Activated naive CD8-positive, alpha-beta T cell treated with anti-CD3 and anti-CD28 coated beads, Interleukin-2, amount 50 U/mL, for 16 hours (primary cell): ENCODE measurements around the gene CPXM2.

ENCODE experiments used
- DNase-seq: peaks from one replicate; pipeline ENCODE4 v3.0.0-alpha.2; 2020; ENCODE audit warnings: low read depth, low spot score

The CPXM2 gene

DNA sequence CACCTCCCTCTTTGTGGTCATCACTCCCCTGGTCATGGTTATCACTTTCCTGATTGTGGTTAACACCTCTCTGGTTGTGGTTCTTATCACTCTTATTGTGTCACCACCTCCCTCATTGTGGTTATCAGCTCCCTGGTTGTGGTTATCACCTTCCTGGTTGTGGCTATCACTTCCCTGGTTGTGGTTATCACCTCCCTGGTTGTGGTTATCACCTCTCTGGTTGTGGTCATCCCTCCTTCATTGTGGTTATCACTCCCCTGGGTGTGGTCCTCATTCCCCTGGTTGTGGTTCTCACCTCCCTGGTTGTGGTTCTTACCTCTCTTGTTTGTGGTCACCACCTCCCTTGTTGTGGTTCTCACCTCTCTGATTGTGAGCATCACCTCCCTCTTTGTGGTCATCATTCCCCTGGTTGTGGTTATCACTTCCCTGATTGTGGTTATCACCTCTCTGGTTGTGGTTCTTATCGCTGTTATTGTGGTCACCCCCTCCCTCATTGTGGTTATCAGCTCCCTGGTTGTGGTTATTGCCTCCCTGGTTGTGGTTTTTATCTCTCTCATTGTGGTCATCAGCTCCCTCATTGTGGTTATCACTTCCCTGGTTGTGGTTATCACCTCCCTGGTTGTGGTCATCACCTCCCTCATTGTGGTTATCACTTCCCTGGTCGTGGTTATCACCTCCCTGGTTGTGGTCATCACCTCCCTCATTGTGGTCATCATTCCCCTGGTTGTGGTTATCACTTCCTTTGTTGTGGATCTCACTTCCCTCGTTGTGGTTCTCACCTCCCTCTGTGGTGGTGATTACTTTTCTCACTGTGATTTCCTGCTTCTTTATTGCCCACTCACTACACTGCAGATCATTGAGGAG is 118.7 kb downstream of the CPXM2 start:
- DNase-seq = no peak

DNA sequence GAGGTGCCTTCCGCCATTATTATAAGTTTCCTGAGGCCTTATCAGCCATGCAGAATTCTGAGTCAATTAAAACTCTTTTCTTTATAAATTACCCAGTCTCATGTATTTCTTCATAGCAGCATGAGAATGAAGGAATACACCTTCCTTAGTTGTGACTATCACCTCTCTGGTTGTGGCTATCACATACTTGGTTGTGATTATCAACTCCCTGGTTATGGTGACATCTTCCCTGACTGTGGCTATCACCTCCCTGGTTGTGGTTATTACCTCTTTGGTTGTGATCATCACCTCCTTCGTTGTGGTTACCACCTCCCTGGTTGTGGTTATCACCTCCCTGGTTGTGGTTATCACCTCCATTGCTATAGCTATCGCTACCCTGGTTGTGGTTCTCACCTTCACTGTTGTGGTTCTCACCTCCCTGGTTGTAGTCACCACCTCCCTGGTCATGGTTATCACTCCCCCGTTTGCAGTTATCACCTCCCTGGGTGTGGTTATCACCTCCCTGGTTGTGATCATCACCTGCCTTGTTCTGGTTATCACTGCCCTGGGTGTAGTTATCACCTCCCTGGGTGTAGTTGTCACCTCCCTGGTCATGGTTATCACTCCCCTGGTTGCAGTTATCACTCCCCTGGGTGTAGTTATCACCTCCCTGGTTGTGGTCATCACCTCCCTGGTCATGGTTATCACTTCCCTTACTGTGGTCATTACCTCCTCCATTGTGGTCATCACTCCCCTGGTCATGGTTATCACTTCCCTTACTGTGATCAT is 119.5 kb downstream of the CPXM2 start:
- DNase-seq = no peak

DNA sequence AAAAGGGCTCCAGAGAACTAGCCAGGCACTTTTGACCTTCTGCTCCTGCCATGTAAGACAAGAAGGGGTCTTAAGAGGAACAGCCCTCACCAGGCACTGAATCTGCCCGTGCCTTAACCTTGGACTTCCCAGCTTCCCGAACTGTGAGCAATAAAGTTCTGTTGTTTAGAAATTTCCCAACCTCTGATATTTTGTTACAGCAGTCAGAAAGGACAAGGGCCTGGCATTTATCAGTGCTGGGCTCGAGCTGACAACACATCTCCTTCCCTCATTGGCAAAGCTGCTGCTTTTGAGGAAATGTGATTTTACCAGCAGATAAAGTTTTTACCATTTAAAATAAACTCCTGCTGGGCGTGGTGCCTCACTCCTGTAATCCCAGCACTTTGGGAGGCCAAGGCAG is 122.0 kb downstream of the CPXM2 start:
- no peak for DNase-seq

DNA sequence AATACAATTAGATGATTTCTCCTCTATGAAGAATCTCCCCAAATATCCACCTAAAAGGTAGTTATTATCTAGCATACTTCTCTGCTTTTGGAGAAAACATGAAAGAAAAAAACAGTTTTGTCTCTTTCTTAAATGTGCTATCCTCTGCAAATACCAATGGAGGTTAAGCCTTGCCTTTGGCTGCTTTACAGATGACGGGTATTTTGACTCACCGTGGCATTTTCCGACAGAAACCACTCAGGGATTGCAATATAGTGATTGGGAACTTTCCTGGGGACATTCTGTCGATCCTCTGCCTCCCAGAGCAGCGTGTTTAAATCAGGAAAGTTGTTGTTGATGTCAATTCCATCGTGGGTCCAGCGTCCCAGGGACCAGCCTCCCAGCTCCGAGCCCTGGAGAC is 124.8 kb downstream of the CPXM2 start:
- no peak for DNase-seq

DNA sequence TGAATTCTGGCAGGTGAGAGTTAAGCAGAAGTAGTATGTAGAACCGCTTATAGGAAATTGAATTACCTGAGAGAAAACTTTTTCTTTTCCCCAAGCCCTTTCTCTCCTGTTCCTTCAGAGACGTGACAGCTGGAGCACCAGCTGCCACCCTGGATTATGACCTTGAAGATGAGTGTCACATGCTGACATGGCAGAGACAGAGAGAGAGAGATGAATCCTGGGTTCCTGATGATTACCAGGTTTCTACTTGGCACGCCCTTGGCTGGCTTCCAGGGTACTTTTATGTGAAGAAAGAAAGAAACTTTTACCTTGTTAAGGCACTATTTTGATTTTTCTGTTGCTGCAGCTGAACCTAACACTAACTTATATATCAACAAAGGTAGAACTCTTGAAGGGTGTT is 125.6 kb downstream of the CPXM2 start:
- no peak for DNase-seq

DNA sequence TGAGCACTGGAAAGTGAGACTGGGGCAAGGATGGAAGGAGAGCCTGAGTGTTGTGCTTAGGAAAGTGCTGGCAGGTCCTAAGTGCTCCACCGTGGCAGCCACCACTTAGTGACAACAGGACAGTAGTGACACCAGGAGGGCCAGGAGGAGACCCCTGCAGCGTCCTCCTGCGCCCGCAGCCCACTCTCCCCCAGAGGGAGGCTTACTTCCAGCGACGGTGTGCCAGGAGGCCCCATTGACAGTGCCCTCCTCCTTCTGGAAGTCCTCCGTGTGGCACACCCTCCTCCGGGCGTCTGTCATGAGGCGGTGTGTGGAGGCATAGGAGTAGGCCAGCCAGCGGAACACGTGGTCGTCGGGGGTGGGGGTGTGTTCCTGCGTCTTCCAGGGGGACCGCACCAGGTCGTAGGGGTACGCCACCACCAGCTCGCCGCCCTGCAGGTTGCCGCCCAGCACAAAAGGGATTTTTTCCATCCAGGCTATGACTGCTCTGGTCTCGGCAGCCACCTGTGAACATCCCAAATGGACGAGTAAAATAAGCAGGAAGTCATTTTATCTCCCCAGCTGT is 129.9 kb downstream of the CPXM2 start:
- DNase-seq = no peak

DNA sequence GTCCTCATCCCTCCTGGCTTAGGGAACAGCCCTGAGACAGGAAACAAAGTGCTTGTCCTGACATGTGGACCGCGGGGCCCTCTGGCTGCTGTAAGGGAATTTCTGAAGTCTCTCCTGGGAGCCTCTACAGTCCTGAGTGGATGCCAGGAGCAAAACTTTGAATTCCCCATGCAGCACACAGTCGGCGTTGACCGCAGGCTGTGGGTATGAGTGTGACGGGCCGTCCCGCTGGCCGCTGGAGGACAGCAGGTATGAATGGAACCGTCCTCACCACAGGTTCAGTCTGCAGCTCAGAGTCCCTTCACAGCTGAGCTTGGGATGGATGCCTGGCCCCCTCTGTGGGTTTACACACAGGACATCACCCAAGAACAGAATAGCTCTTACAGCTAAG is 130.6 kb downstream of the CPXM2 start:
- DNase-seq = no peak

DNA sequence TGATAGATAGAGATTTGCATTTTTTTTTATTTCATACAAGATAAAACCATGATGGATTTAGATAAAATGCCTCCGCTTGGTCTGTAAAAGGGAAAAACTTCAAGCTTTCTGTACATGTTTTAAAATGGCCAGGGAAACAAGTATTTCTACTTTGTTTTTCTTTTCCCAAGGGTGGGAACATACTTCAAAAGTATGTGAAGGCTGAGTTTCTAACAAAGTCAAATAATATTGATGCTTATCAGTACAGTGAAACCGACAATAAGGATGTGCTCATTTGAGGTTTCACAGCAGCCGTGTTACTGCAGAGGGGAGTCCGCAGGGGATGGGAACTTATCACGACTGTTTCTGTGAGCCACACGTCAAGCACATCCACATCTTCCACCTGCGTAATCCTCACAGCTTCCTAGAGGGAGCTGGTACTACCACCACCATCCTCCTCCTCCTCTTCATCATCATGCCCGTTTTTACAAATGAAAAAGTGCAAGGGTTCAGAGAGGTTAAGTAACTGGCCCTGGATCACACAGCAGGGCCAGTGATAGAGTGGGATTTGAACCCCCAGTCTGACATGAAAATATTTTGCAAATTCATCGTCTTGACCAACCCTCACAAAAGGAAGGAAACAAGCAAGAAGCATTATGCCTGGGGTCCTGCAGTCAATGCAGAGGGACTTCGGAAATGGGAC is 131.1 kb downstream of the CPXM2 start:
- DNase-seq = no peak

DNA sequence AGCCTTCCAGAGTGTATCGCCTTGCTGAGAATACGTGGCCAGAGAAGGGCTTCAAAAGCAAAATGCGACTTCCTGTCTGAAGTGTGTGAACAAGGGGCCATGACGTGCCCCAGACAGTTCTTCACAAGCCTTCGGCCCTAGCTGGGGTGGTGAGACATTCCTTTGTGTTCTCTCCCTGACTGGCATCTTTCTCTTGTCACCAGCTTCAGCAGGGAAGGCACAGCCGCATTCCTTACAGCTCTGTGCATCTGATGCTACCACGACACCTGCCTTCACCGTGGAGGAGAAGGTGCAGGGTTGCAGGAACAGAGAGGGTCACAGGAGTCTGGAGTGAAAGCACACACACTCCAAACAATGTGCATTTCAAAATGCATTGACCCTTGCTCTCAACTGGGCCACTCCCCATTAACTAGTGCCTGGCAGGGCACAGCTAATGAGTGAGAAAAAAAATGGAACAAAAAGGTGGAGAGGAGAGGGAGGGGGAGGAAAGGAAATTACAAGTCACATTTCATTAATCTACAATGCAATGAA is 132.0 kb downstream of the CPXM2 start:
- DNase-seq = no peak

DNA sequence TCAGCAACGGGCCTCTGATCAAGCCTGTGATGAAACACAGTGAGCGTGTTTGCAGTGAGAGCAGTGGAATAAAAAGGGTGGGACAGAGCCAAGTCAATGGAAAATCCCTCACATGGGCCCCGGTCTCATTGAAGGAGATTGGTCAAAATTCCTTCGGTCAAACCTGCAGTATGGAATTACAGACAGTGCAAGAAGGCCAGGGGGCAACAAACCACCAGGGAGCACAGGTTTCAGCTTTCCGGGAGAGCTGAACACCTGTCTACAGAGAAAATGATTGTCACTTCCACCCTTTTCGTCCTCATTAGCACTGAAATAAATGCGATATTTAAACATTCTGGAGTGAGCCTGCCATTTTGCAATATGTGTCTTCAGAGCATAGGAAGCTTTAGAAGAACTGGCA is 132.6 kb downstream of the CPXM2 start:
- no peak for DNase-seq

DNA sequence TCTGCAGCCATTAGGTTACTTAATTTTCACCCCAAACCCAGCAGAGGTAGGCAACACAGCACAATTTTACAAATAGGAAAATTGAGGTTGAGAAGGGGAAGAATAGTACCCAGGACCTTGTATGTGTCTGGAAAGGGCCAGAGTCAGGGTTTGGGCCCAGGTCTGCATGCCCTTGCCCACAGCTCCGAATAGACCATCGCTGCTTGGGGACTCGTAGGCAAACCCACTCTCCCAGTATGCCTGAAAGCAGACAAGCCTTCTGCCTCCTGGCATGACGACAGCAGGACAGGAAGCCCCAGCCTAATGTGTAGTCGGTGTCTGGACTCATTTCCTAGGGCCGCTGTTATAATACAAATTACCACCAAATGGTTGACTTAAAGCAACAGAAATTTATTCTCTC is 133.8 kb downstream of the CPXM2 start:
- DNase-seq = no peak

DNA sequence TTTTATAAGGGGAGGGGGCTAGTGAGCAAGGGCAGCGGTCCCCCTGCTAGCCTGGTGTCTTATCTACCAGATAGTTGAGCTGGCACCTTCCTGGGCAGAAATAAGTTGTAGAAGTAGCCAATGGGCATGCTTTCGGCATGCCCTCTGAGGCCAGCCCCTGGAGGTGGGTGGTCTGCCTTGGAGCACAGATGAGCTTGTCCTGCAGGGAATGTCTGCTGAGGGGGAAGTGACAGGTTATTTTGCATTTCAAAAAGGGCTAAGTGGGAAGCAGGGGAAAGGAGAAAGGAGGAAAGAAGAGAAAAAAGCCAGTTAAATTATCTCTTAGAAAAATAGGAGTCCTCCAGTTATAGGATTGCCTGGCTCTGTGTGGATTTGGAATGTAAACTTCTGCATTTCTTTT is 136.5 kb downstream of the CPXM2 start:
- no peak for DNase-seq

DNA sequence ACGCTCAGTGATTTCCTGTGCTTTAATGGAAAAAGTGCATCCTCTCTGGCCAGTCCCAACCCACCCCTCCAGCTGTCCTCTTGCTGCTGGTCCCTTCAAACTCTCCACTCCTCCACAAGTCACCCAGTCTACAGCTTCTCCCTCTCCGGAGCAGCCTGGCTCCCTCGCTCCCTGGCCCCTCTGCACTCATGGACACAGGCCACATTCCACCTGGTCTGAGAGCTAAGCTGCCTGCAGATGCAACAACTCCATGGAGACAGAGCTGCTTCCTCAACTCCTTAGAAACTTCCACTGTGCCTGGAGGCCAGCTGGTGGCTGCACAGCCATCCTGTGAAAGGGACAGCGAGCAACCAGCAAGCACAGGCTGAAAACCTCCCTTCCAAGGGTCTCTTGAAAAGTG is 137.5 kb downstream of the CPXM2 start:
- no peak for DNase-seq

DNA sequence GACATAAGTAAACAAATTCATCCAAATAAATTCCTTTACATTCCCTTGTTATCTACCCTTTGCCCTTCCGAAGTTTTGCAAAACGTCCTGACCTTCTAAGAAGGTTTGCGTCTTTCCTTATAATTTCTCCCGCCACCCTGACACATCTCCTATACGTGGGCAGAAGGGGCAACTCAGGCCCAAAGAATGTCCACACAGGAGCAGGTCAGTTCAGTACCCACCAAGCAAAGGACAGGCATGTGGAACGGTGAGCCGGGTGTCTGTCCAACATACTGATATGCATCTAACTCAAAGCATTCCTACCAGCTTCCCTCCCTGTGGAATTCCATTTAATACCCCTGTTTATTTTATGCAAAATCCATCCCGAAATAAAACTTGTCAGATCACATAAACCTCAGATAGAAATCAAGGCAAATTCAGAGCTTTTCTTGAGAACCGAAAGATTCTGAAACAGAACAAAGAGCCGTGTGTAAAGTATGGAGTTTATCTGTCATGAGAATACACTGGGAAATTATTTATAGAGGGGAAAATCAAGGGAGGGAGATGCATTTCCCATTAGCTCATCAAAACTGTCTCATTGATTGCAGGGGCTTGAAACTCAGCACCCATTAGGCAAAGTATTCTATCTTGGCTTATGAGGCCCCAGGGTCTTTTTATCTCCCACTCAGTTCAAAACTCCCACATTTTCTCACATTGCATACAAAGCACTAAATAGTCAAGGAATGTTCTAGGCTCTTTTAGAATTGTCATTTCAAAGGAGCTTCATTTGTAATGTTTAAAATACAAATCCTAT is 140.1 kb downstream of the CPXM2 start:
- DNase-seq = no peak

DNA sequence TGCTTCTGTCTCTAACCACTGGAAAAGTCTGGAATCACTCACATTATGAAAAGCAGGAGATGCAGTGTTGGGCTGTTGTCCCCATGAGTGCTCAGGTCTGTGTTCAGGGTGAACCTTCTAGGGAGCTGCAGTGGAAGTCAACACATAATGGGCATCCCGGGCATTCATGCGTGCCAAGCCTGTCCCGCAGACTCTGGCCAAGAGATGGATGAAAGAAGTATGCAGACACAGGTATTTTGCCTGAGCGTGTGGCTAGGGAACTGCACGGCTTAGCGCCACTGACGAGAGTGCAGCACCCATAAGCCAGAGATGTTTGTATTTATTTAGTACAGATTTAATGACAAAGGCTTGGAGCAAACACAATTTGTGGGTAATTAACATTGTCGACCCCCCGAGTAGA is 140.7 kb downstream of the CPXM2 start:
- DNase-seq = no peak

DNA sequence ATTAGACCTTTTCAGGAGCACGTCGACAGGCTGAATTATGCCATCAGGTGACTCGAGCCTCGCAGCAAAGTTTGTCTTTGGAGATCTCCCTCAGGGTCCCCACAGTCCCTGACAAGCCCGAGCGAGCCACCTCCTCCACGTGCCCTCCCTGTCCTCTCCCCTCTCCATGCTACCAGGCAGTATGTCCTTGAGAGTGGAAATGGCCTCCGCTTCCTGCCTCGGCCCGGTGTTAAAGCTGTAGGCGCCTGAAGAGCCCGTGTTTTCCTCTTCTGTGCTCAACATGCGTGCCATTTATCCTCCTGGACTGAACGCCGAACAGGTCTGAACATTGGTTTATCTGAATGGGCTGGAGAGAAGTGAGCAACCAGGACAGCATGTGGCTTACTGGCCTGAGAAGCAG is 142.9 kb downstream of the CPXM2 start:
- no peak for DNase-seq

DNA sequence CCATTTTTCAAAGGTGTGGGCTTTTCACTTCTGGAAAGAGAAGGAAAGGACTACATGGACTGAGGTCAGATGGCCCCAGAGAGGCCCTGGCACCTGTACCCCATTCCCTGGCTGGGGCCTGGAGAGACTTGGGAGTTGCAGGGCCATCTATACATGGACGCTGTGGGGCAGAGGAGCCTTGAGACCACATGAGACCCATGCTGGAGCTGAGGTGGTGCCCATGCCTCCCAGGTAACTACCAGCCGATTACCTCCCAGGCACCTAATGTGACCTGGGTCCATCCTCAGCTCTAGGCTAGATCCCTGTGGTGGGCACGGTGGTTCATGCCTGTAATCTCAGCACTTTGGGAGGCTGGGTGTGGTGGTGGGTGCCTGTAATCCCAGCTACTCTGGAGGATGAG is 144.2 kb downstream of the CPXM2 start:
- no peak for DNase-seq

DNA sequence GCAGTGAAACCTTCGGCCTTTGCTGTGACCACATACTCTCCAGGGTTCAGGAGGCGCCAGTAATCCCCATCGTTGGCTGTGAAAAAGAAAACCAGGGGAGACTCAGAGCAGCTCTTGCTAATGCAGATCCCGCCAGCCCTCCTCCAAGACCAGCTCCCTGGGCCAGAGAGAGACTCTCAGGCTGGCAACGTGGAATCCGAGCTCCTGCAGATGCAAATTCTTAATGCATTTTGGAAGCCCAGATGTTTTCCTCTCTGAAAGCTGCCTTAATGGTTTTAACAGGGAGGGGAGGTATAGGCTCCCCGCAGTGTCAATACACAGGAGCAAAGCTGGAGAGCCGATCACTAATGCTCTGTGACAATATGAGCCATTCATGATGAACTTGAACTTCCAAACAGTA is 144.7 kb downstream of the CPXM2 start:
- DNase-seq = no peak

DNA sequence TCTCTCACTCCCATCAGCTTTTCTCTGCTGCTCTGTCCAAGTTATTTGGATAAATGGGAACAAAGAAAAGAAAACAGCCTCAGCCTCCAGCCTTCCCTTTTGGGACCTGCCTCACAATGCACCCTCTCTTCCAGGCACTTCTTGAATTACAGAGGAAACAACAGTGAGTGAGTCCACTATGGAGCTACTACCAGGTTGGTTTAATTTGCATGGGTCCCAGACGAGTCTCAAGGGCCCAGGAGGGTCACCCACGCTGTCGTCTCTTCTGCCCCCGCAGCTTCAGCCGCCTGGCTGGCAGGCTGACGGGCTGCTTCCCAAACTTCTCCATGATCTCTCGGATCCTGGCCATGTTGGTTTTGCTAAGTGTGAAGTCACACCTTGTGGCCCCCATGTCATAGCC is 145.1 kb downstream of the CPXM2 start:
- DNase-seq = no peak

DNA sequence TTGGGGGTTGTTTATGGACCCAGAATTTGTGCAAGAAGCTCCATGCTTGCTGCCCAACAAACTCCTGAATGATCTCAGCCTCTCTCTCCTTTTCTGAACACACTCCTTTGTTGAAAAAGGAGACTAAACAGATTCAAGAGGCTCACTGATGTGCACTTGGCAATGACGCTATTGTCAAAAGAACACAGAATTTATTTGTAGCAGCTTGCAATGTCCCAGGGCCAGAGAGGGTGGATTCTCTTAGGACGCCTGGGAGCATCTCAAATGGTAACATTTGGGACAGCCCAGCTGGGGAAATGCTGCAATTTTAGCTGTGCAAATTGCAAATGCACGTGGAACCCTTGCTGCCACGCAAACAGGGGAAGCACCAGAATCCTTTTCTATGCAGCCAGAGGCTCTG is 145.5 kb downstream of the CPXM2 start:
- DNase-seq = no peak

DNA sequence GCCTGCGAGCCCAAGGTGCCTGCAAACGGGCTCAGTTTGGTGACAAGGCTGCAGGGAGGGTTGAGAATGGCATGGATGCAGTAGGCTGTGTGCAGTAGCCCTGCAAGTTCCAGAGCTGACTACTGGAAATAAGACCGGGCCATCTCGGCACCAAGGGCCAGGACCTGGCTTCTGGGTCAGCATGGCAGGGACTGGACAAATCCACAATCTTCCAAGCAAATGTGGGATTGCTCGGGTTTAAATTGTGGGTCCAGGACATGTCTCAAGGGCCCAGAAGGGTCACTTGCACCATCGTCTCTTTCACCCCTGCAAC is 147.4 kb downstream of the CPXM2 start:
- DNase-seq = no peak
